Stomach (tissue), 4 donors: ENCODE data around the gene PSMB7.

ENCODE experiments used
- CTCF ChIP-seq, 7 experiments: fragments of 450-650 bp in 4 of 7; fragments of 200-600 bp in 3 of 7; sonication (generic) in 3 of 7; IDR thresholded peaks; one replicate each; pipeline ENCODE4 v1.5.1; 2016 to 2019; ENCODE audit warnings: antibody characterized with exemption in 7 of 7, control low read depth in 2 of 7, mild to moderate bottlenecking in 1 of 7
- EP300 ChIP-seq: sonication (generic); formaldehyde crosslinking; IDR thresholded peaks from one replicate; pipeline ENCODE4 v1.6.1; 2017; ENCODE audit warnings: antibody characterized with exemption
- POLR2A ChIP-seq, 4 donors: fragments of 450-650 bp; IDR thresholded peaks; one replicate each; pipeline ENCODE4 v1.6.1; 2016; ENCODE audit warnings: antibody characterized with exemption in 4 of 4, control low read depth in 2 of 4, mild to moderate bottlenecking in 1 of 4, moderate library complexity in 1 of 4
- POLR2AphosphoS5 ChIP-seq, 3 donors: sonication (generic); formaldehyde crosslinking; IDR thresholded peaks; one replicate each; pipeline ENCODE4 v1.6.1; 2016; ENCODE audit warnings: antibody characterized with exemption in 3 of 3

GRCh38 chr9:124442826-124443225 is 27.6 kb upstream of the PSMB7 start:
- TF ChIP-seq EP300 = no peak
- no peak for TF ChIP-seq POLR2A (IDR thresholded peaks at IDR 0.05)
- TF ChIP-seq CTCF (IDR thresholded peaks at IDR 0.05) = no peak
- no peak for TF ChIP-seq POLR2AphosphoS5 (IDR thresholded peaks at IDR 0.05)
